Large intestine (tissue), 3 donors: ENCODE results near the gene ERVK3-1. TPM values are rescaled to one million over a fixed set of nuclear protein-coding genes. Genes with fewer than 3 reads are reported as not detected.
"Not testable (repeated sequence)": the region's sequence is repeated elsewhere in the genome, so short reads cannot be mapped to it uniquely, and the experiment has no call there.

Source experiments
- DNase-seq, 2 donors: peaks; one replicate each; pipeline versions ENCODE4 v3.0.0 to v3.0.0-alpha.2; 2013
- H3K27ac ChIP-seq: one replicate; pipeline ENCODE4 v1.5.1; 2013; ENCODE audit warnings: low read length
- H3K27me3 ChIP-seq: 2 replicates; pipeline ENCODE4 v1.6.1; 2013; ENCODE audit warnings: low read length; ENCODE audit not compliant: control insufficient read depth, insufficient read depth
- H3K36me3 ChIP-seq: 2 replicates; pipeline ENCODE4 v1.6.1; 2013; ENCODE audit warnings: low read length; ENCODE audit not compliant: control insufficient read depth, insufficient read depth
- H3K4me1 ChIP-seq: one replicate; pipeline ENCODE4 v1.6.1; 2013; ENCODE audit warnings: low read length; ENCODE audit not compliant: control insufficient read depth, insufficient read depth
- H3K4me3 ChIP-seq: one replicate; pipeline ENCODE4 v1.5.1; 2013; ENCODE audit warnings: low read length
- H3K9me3 ChIP-seq: one replicate; pipeline ENCODE4 v1.6.1; 2013; ENCODE audit warnings: mild to moderate bottlenecking, low read depth, low read length, moderate library complexity; ENCODE audit not compliant: control insufficient read depth
- WGBS: methylation state at CpG from one replicate; pipeline ENCODE4 v1.1.5; 2013; ENCODE audit warnings: low lambda C conversion rate; ENCODE audit not compliant: insufficient coverage; 5-methylcytosine and 5-hydroxymethylcytosine counted together
- polyA plus RNA-seq: library from polyadenylated mRNA; unstranded; fragments of 120-200 nt; gene quantifications from one replicate; pipeline ENCODE4 v1.2.1, GENCODE V29; 2013

ERVK3-1 gene
- polyA plus RNA-seq, 1 donor, result 59.3 TPM

DNA sequence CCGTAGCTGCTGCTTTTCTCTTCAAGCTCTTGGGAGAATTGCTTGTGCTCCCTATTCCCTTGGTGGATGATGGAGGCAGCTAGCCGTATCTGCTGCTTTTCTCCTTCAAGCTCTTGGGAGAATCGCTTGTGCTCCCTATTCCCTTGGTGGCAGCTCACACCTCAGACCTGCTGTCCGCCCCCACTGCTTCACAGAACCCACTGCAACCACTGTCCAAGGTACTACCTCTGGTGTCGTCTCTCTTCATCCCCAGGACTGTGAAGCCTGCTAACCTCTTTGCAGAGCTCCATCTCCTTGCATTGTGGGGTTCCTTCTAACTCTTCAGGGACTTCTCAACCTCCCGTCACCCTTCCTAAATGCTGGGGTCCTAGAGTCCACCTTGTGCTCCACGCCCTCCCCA is 4.6 kb upstream of the ERVK3-1 start:
- H3K36me3 ChIP-seq, result peaks cover 33% of the 10 kb centered on the region
- no CpG with 5 or more reads among the region's 7 CpGs for WGBS
- DNase-seq, result no peak
- no peaks in the 10 kb centered on the region for H3K4me1 ChIP-seq
- H3K27ac ChIP-seq, result no peak overlapping the region
- no peaks in the 10 kb centered on the region for H3K27me3 ChIP-seq
- peaks cover 4% of the 10 kb centered on the region for H3K9me3 ChIP-seq
- H3K4me3 ChIP-seq, result no peak overlapping the region

DNA sequence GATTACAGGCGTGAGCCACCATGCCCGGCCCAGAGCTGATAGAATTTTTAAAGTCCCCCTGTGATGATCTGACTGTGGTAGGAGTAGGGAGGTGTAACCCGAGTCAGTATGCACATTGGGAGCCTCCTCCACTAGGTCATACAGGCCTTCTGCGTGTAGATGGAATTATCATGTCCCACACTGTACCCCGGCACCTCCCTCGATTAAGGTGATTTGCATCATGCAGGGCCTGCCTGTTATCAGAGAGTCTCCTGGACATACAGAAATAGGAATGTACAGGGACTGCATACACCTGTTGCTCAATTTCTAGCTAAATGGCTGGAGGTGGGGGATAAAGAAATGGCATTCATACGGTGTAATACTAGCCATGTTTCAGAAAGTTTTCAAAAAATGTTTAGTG is 922 bp upstream of the ERVK3-1 start:
- Histone ChIP-seq H3K4me1 (peaks cover 4% of the 10 kb centered on the region), H3K4me3 (peak overlapping the region; percentile 85), H3K36me3 (peaks cover 38% of the 10 kb centered on the region), H3K27ac (no peak overlapping the region), H3K9me3 (no peaks in the 10 kb centered on the region), H3K27me3 (no peaks in the 10 kb centered on the region)
- no peak for DNase-seq
- WGBS, result 63% methylated on average over 1 of the region's 7 CpGs

DNA sequence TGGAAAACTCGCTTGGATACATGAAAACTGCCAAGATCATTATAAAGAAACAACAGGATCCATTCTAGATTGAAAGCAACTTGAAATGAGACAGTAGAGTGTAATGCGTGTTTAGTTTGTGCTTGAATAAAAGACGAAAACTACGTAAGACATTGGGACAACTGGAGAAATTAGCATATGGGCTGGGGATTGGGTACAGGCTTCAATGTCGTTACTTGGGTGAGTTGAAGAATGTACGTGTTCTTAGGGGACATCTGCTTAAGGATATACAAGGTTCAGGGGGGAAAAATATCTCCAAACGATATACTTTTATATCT is 471 bp upstream of the ERVK3-1 start:
- WGBS, result 30% methylated on average over 2 of the region's 7 CpGs
- Histone ChIP-seq H3K27ac (peak overlapping the region; percentile 55), H3K4me3 (peak overlapping the region; percentile 85), H3K36me3 (peaks cover 42% of the 10 kb centered on the region), H3K27me3 (no peaks in the 10 kb centered on the region), H3K9me3 (no peaks in the 10 kb centered on the region), H3K4me1 (peaks cover 4% of the 10 kb centered on the region)
- no peak for DNase-seq

DNA sequence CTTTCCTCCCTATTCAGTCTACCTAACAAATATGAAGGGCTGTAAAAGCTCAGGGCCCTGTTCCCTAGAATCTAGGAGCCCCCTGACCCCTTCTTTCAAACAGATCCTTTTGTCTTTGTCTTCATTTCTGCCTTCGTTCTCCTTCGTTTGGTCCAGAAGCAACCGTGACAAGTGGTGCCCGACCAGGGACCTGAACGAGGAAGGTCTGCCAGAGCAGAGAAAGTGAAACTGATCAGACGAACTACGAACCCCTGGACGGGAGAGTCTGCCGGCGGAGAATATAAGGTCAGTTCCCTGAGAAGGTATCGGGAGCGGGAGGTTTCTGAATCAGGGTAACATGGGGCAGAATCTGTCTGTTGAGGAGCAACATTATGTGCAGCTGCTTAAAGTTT is 751 bp downstream of the ERVK3-1 start:
- peaks cover 30% of the 10 kb centered on the region for H3K36me3 ChIP-seq
- peak overlapping the region; percentile 85 for H3K4me3 ChIP-seq
- no CpG with 5 or more reads among the region's 12 CpGs for WGBS
- H3K27ac ChIP-seq, result peak overlapping the region; percentile 78
- no peaks in the 10 kb centered on the region for H3K9me3 ChIP-seq
- H3K4me1 ChIP-seq, result peaks cover 4% of the 10 kb centered on the region
- no peaks in the 10 kb centered on the region for H3K27me3 ChIP-seq
- peak in 1 of 2 donors; percentile 70 for DNase-seq

DNA sequence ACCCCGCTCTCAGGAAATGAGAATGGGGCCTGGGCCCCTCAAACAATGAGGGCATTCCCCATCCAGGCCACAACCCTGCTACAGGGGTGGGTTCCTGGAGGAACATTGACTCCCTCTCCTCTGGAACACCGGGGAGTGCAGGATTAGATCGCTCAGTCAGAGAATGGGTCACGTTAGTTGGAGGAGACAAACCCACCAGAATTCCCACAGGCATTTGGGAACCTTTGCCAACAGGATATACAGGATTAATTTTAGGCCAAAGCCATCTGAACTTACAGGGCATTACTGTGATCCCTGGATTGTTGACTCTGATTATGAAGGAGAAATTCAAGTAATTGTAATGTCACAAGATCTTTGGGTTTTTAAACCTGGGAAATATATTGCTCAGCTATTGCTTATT is 2.6 kb downstream of the ERVK3-1 start:
- Histone ChIP-seq H3K27ac (no peak overlapping the region), H3K4me1 (peaks cover 4% of the 10 kb centered on the region), H3K27me3 (no peaks in the 10 kb centered on the region), H3K9me3 (no peaks in the 10 kb centered on the region), H3K36me3 (peaks cover 45% of the 10 kb centered on the region), H3K4me3 (no peak overlapping the region)
- DNase-seq, result no peak
- no CpG with 5 or more reads among the region's 4 CpGs for WGBS

DNA sequence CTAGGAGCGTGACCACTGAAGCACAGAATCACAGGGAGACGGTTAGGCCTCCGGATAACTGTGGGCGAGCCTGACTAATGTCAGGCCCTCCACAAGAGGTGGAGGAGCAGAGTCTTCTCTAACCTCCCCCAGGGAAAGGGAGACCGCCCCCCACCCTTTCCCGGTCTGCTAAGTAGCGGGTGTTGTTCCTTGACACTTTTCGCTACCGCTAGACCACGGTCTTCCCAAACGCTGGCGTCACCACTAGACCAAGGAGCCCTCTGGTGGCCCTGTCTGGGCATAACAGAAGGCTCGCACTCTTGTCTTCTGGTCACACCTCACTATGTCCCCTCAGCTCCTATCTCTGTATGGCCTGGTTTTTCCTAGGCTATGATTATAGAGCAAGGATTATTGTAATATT is 5.5 kb downstream of the ERVK3-1 start:
- H3K9me3 ChIP-seq, H3K4me1 ChIP-seq, H3K27me3 ChIP-seq, H3K27ac ChIP-seq, DNase-seq, H3K4me3 ChIP-seq: not testable (repeated sequence)
- WGBS, result no CpG with 5 or more reads among the region's 13 CpGs
- H3K36me3 ChIP-seq, result peaks cover 69% of the 10 kb centered on the region

DNA sequence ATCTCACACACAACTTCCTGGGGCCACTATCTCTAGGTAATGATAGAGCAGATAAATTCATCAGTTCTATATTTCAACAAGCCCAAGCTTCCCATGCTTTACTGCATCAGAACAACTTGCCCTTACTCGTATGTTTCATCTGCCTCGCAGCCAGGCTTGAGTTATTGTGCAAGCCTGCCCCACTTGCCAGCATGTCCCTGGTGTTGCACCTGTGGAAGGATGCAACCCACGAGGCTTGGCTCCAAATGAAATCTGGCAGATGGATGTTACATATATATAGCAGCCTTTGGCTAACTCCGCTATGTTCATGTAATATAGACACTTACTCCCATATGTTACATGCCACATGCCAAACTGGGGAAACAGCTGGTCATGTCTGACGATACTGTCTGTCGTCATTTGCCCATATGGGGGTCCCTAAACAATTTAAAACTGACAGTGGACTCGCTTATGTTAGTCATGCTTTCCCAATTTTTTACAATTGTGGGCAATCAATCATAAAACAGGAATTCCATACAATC is 6.2 kb downstream of the ERVK3-1 start:
- DNase-seq, result no peak
- peaks cover 4% of the 10 kb centered on the region for H3K4me1 ChIP-seq
- no CpG with 5 or more reads among the region's 7 CpGs for WGBS
- peaks cover 75% of the 10 kb centered on the region for H3K36me3 ChIP-seq
- no peak overlapping the region for H3K27ac ChIP-seq
- no peaks in the 10 kb centered on the region for H3K27me3 ChIP-seq
- H3K4me3 ChIP-seq, result no peak overlapping the region
- no peaks in the 10 kb centered on the region for H3K9me3 ChIP-seq

DNA sequence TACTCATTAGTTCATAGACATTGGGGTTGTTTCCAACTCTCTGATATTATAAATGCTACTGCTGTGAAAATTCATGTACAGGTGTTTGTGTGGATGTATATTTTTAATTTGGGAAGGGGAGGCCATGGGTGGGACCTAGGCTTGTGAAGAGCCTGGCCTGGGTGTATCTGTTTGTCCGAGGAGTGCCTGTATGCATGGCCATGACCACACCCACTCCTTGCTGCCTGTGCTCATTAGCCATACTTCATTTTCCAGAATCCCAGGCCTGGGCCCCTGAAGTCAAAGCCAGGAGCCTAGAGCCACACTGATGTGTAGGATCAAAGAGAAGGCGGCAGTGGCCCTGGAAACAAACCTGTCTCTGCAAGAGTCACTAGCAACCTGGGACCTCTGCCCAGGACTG is 10.4 kb downstream of the ERVK3-1 start:
- Histone ChIP-seq H3K27me3 (no peaks in the 10 kb centered on the region), H3K9me3 (no peaks in the 10 kb centered on the region), H3K4me3 (no peak overlapping the region), H3K27ac (no peak overlapping the region), H3K4me1 (no peaks in the 10 kb centered on the region), H3K36me3 (peaks cover 48% of the 10 kb centered on the region)
- no CpG with 5 or more reads among the region's 2 CpGs for WGBS
- no peak for DNase-seq

DNA sequence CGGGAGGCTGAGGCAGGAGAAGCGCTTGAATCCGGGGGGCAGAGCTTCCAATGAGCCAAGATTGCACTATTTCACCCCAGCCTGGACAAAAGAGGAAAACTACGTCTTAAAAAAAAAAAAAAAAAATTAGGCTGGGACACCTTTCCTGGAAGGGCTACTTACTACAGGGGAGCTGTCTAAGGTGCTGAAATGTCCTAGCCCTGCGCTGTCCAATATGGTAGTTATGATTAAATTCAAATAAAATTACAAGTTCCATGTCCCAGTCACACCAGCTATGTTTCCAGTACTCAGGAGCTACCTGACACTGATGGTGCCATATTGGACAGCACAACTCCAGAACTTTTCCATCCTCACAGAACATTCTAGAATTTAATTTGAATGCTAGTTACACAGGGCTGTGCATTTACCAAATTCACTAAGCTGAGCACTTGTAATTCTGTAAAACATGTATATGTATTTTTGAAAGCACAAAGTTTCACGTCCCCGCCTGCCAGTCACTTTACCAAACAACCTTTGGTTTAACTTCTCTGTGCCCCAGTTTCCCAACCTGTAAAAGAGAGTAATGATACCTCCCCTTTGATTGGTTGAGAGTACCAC is 12.4 kb downstream of the ERVK3-1 start:
- Histone ChIP-seq H3K4me3 (no peak overlapping the region), H3K4me1 (no peaks in the 10 kb centered on the region), H3K27ac (no peak overlapping the region), H3K9me3 (no peaks in the 10 kb centered on the region), H3K27me3 (no peaks in the 10 kb centered on the region), H3K36me3 (peaks cover 34% of the 10 kb centered on the region)
- no peak for DNase-seq
- 20% methylated on average over 2 of the region's 7 CpGs for WGBS

DNA sequence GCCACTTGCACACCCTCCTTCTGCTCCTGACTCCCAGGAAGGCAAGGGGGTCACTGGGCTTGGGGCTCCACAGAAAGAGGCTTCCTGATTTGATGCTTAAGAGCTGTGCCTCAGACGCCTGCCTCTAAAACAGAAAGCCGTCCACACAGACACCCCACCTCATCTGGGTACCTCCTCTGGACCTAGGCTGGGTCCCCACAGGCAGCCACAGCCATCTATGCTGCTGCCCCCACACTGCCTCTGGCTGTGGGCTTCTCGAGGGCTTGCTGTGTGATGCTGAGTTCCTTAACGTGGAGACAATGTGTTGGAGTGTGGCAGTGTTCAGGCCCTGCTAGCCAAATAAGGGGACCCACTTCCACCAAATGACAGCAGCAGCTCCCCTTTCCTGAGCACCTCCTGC is 13.1 kb downstream of the ERVK3-1 start:
- no CpG with 5 or more reads among the region's 4 CpGs for WGBS
- DNase-seq, result no peak
- Histone ChIP-seq H3K4me1 (no peaks in the 10 kb centered on the region), H3K9me3 (no peaks in the 10 kb centered on the region), H3K36me3 (peaks cover 26% of the 10 kb centered on the region), H3K27ac (no peak overlapping the region), H3K4me3 (no peak overlapping the region), H3K27me3 (no peaks in the 10 kb centered on the region)

DNA sequence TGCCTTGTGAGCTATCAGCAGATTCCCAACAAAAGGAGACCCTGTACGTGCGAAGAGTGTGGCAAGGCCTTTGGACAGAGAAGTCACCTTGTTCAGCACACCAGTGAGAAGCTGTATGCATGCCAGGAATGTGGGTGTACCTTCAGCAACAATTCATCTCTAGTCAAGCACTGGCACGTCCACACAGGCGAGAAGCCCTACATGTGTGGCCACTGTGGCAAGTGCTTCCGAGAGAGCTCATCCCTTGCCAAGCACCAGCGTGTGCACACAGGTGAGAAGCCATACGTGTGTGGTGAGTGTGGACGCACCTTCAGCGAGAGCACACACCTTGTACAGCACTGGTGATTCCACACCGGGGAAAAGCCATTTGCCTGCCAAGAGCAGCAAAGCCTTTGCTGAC is 14.1 kb downstream of the ERVK3-1 start:
- H3K36me3 ChIP-seq, result peaks cover 19% of the 10 kb centered on the region
- no peaks in the 10 kb centered on the region for H3K9me3 ChIP-seq
- no peak for DNase-seq
- no peak overlapping the region for H3K27ac ChIP-seq
- H3K27me3 ChIP-seq, result no peaks in the 10 kb centered on the region
- H3K4me1 ChIP-seq, result no peaks in the 10 kb centered on the region
- H3K4me3 ChIP-seq, result no peak overlapping the region
- 100% methylated on average over 2 of the region's 10 CpGs for WGBS
